GM19395 (cell line): Measurements from ENCODE around the gene GALNT2.
A peak's percentile ranks its signal among the peaks of the same experiment; 100 is the strongest.

ENCODE experiments used
- ATAC-seq: cut with Tn5 transposase; IDR thresholded peaks from one replicate; pipeline ENCODE4 v1.9.1; 2021; ENCODE audit warnings: mild to moderate bottlenecking, moderate library complexity; ENCODE audit not compliant: unreplicated experiment

GALNT2 gene

DNA sequence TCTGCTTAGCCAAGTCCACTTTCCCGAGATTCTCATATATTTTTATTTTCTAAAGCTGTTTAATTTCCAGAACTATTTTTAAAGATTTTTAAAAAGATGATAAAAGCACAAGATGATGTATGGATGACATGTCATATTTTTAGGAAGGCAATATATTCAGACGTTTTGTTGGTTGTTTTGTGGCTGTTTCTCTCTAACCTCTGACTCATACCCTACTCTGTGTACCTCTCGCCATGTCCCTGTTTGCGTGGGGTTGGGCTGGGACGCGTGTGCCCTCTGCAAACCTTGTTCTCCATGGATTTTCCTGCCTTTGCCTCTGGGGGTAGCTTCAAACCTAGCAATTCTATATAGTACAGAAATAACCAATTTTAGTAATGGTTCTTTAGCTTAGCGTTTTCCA lies 132.0 kb downstream of the GALNT2 start:
- ATAC-seq: no peak

GRCh38 chr1:230199554-230199953 lies 132.5 kb downstream of the GALNT2 start:
- no peak for ATAC-seq

GRCh38 chr1:230200276-230200675 lies 133.2 kb downstream of the GALNT2 start:
- ATAC-seq: no peak

DNA sequence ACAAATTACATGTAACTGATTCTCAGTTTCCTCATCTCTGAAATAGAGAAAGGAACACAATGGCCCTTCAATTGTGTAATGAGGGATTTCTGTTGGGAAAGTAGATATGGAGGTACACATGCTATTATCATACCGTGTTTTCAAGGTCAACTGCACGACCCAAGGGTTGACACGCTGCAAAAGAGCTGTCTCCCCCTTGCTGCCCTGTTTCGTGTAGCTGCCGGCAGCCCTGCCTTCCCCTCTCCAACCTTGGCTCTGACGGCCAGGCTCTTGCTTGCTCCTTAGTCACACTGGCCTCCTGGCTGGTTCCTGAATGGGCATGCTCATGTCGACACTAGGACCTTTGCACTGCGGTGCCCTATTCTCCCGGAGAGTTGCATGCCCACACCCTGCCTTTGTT lies 134.4 kb downstream of the GALNT2 start:
- ATAC-seq: no peak

- ATAC-seq: no peak
These were observed 137.8 kb downstream of the GALNT2 start for GRCh38 chr1:230204842-230205241.

- ATAC-seq: no peak
These were observed 138.7 kb downstream of the GALNT2 start for GRCh38 chr1:230205719-230206198.

- ATAC-seq: no peak
These were observed 139.2 kb downstream of the GALNT2 start for GRCh38 chr1:230206207-230206606.

DNA sequence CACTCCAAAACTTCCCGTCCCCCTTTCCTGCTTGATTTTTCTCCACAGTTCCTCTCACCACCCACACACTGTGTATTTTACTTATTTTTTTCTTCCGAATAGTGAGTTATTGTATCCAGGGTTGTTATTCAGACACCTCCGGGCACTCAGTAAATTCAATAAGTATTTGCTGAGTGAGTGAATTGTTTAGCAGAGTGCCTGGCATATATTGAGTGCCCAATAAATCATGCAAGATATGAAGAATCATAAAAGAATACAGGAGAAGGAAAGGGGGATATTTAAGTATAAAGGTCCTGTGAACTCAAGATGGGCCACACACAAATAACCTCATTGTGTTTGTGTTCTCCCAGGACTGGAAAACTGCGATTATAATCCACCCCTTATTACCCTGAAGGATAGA lies 139.9 kb downstream of the GALNT2 start:
- no peak for ATAC-seq

- no peak for ATAC-seq
These were observed 140.6 kb downstream of the GALNT2 start for GRCh38 chr1:230207598-230207997.

DNA sequence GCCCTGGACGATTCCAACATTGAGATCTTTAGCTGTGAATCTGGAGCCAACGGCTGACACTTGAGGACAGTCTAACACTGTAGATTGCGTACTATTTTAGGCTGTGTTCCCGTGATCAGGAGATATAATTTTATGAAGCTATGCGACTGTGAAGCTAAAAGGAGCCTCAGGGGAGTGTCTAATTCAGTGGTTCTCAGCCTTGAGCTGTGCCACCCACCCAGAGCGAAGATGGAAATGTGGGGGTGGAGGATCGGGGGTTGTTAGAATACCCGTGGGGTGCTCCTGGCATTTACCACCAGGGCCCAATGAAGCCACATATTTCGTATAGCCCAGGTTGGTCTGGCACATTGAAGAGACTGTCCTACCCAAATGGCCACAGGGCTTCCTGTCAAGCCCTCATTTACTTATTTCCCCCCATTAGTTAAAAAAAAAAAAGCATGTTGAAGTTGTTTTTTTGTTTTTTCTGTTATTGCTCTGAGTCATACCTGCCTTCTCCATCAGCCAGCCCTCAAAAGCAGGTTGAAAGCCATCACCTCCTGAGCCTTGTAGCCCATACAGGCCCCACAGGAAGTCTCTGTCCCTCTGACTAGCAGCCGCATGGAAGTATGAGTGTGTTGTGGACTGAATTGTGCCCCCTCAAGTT lies 141.7 kb downstream of the GALNT2 start:
- ATAC-seq: peak; percentile 57

GRCh38 chr1:230210326-230210980 lies 143.4 kb downstream of the GALNT2 start:
- ATAC-seq: no peak

- ATAC-seq: no peak
These were observed 143.9 kb downstream of the GALNT2 start for GRCh38 chr1:230210981-230211336.

DNA sequence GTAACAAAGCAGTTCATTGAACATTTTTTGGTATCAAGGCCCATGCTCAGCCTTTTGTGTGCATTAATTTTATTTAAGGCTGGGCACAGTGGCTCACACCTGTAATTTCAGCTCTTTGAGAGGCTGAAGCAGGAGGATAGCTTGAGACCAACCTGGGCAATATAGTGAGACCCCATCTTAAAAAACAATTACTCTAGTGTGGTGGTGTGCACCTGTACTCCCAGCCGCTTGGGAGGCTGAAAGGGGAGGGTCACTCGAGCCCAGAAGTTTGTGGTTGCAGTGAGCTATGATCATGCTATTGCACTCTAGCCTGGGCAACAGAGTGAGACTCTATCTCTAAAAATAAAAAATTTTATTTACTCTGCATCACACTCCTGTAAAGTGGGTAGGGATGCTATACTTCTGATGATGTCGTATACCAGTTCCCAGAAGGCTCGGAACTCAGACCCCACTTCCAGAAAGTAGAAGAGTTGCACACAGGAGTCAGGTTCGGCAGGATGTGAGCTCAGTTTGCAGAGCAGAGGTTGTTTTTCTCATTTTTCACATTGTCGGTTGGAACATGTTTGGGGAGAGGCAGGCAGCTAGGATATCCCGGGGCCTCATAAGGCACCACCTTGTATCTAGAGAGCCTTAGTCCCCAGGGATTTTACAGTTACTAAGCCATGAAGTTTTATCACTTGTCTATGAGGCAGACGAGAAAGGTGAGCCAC lies 144.6 kb downstream of the GALNT2 start:
- no peak for ATAC-seq

GRCh38 chr1:230212405-230212936 lies 145.4 kb downstream of the GALNT2 start:
- ATAC-seq: peak; percentile 45

DNA sequence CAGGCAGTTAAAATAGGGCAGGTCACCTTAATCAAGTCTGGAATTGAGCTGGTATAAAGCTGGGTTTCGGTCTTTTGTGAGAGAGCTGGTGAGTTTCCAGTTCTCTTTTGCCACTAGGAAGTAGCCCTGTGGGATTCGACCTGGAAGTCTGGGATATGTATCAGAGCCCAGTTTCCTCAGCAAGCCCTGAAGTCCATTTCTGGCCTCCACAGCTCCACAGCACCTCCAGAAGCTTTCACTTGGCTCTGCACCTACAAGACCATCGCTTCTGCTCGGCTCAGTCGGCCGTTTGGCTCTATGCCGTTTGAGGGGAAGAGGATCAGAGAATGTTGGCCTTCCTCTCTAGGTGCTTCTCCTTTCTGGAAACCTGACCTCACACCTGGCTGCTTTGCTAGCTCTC lies 148.0 kb downstream of the GALNT2 start:
- ATAC-seq: no peak

- no peak for ATAC-seq
These were observed 148.5 kb downstream of the GALNT2 start for GRCh38 chr1:230215529-230215928.

- no peak for ATAC-seq
These were observed 149.9 kb downstream of the GALNT2 start for GRCh38 chr1:230216896-230217295.

GRCh38 chr1:230218667-230219066 lies 151.6 kb downstream of the GALNT2 start:
- no peak for ATAC-seq

DNA sequence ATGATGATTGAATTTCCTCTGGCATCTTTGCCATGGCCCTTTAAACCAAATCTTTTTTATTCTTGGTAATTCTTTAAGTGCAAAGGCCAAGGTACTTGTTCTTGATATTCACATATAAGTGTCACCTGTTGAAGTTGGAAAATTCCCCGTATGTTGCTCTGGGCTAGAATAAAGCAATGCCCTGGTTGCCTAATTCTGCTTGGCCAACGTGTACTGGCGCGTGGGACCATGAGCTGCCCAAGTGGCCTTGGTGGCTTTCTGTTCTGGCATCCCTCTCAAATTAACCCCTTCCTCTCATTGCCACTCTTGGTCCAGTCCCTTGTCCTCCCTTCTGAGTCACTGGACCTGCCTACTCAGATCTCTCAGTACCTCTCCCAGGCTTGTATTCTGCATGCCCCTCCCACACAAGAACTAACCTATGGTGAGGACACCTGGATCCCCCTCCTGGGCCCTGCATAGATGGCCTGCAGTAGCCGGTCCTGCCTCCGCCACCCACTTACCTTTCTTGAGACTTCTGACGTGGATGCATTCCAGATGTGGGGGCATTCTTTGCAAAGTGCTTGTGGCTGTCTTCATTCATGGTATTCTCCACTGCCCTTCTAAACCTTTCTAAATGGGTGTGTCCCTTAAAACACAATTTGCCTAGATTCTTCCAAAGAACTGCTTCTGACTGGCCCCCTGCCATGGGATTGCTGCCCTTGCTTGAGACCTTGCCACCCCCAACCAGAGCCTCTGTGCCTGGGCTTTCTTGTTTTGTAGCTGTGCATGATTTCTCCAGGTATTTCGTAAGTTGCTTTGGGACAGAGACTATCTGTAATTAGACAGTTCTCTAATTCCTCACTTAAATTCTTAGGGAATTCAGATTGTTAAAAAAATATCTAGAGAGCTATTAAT lies 152.4 kb downstream of the GALNT2 start:
- no peak for ATAC-seq

GRCh38 chr1:230220478-230220877 lies 153.4 kb downstream of the GALNT2 start:
- no peak for ATAC-seq

DNA sequence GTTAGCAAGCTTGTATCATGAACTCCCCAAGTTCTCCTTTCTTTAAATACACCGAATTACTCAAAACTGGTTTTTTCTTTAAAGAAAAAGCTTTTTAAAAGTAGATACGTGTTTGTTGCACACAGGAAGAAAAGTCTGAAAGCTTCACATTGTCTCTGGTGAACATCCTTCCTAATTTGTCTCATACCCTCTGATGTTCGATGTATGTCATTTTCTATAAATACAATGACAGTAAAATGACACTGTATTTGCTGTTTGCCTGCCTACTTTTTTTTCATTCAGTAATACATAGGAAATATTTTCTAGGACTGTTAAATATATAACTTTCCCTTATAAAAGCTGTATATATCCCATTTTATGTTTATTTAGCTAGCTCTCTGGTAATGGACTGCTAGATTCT lies 153.9 kb downstream of the GALNT2 start:
- no peak for ATAC-seq
